SH-SY5Y (cell line): ENCODE data around the gene RALA.

Source experiments
- GATA2 ChIP-seq: IDR thresholded peaks from 2 replicates; pipeline ENCODE4 v1.6.1; 2011; ENCODE audit warnings: mild to moderate bottlenecking, low read depth, low read length
- GATA3 ChIP-seq: IDR thresholded peaks from 2 replicates; pipeline ENCODE4 v1.6.1; 2011; ENCODE audit warnings: low read depth, mild to moderate bottlenecking, low read length, moderate library complexity

DNA sequence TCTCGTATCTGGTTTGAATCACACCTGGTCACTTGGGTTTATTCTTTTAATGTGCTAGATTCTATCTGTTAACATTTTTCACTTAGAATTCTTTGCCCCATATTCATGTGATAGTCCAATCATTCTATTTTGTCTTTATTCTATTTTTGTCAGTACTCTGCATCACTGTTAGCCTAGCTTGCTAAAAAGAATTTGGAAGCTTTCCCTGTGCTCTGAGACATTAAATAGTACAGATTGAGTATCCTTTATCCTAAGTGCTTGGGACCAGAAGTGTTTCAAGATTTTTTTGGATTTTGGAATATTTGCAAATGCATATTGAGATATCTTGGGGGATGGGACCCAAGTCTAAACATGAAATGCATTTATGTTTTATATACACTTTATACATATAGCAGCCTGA, 51.0 kb downstream of the RALA start:
- TF ChIP-seq GATA2, result no peak
- no peak for TF ChIP-seq GATA3
